Fibroblast of skin of back (primary cell): Measurements from ENCODE around the gene PRKN.

Experiments
- DNase-seq: peaks from one replicate; pipeline ENCODE4 v3.0.0-alpha.2; 2013

PRKN gene

GRCh38 chr6:162220876-162221275 lies 506.7 kb downstream of the PRKN start:
- DNase-seq: no peak

DNA sequence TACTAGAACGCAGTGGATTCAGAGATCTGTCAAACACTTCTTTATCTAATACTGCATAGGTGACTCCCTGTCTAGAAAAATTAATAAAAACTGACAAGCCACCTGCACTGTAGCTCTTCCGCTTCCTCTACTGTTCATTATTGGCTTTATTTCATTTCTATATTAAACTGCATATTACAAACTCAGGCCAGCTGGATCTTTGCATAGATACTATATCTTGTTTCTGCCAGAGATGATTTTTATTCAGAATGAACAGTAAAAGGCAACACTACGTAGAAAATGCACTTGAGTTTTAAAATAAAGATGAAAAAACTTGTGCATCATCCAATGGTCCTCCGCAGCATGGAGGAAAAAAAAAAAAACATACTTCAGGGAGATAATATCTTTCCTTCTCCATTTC lies 508.3 kb downstream of the PRKN start:
- no peak for DNase-seq

- DNase-seq: no peak
These were observed 509.6 kb downstream of the PRKN start for GRCh38 chr6:162217811-162218493.

GRCh38 chr6:162217058-162217457 lies 510.5 kb downstream of the PRKN start:
- no peak for DNase-seq

DNA sequence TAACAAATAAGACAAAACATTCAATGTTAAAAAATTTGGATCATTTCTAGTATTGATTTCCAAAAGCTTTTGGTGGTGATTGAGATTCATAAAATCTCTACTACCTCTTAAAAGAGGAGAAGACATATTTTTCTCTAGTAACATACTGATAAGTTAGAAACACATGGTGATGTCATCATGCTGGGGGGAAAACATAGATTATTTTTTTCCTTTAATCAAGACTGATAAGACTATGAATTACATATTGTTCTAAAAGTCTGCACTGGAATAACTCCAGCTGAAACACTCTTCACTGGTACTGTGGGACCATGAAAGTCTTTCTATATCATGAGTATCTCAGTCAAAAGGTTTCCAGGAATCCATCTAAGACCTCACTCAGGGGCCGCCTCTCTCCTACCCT lies 515.8 kb downstream of the PRKN start:
- no peak for DNase-seq

DNA sequence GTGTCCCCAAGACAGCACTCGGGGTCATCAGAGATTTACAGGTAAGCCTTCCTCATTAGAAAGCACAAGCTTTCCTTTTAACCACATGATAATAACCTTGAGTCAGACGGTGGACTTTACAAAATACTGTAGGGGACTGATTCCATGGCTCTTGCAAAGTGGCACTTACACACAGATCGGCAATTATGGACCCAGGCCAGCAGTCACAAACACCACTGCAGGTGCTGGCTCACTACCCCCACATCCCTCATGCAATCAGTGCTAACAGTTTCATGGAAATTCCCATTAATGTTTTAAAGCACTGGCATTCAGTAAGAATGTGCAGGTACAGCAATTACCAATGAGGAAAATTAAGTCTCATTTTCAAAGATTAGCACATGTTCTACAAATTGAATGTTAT lies 516.5 kb downstream of the PRKN start:
- no peak for DNase-seq

DNA sequence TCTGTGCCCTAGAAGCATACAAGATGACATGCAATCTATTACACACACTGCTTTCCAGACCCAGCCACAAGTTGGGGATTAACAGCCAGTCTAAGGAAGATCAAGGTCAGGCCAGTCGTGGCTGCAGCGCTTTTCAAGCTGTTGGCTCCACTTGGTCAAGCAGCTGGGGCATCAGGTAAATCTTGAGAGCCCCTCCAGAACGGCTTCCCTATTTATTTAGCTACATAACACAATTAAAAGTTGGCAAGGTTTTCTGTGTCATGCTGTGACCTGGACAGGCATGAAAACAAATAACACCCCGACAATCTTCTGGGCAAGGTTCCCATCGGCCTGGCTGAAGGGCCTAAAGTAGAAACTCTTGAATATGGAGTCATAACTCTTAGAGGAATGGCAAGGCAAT lies 524.3 kb downstream of the PRKN start:
- DNase-seq: no peak

GRCh38 chr6:162200945-162201690 lies 526.4 kb downstream of the PRKN start:
- no peak for DNase-seq

GRCh38 chr6:162200041-162200440 lies 527.5 kb downstream of the PRKN start:
- no peak for DNase-seq

GRCh38 chr6:162198925-162199324 lies 528.6 kb downstream of the PRKN start:
- DNase-seq: no peak

GRCh38 chr6:162198076-162198475 lies 529.5 kb downstream of the PRKN start:
- no peak for DNase-seq

- DNase-seq: no peak
These were observed 532.1 kb downstream of the PRKN start for GRCh38 chr6:162195441-162195840.

GRCh38 chr6:162190981-162191380 lies 536.6 kb downstream of the PRKN start:
- DNase-seq: no peak

DNA sequence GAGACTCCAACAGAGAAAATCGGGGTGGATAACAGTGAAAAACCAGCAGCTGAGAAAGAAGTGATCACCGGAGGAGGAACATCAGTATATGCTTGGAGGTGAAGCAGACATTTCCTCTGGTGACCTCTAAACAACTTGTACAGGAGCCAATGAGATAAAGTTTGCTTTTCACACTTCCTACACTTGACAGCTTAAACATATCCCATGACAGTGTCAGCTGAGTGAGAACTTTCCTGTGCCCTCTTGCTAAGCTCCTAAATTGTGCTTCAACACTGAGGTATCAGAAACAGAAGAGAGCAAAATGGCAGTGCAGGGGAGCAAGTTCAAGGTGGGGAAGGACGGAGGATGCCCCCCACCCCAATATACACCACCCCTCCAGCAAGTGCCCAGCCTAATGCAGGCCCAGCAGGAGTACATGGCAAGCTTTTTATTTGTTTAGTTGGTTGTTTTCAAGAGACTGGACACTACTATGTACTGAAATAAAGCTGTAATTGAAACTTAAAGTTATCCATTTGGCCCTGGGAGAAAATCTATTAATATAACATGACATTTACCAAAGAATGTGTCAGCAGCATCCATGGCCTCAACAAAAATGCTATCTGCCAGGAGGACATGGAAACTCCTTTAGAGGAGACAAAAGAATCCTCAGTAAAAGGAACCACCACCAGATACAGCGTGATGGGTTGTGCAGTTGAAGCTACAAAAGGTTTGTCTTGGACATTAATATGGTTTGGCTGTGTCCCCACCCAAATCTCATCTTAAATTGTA lies 540.2 kb downstream of the PRKN start:
- DNase-seq: no peak

GRCh38 chr6:162184465-162184864 lies 543.1 kb downstream of the PRKN start:
- no peak for DNase-seq

GRCh38 chr6:162181741-162182401 lies 545.7 kb downstream of the PRKN start:
- DNase-seq: peak; percentile 3

- DNase-seq: no peak
These were observed 546.5 kb downstream of the PRKN start for GRCh38 chr6:162181111-162181510.

- no peak for DNase-seq
These were observed 548.2 kb downstream of the PRKN start for GRCh38 chr6:162179196-162179951.

DNA sequence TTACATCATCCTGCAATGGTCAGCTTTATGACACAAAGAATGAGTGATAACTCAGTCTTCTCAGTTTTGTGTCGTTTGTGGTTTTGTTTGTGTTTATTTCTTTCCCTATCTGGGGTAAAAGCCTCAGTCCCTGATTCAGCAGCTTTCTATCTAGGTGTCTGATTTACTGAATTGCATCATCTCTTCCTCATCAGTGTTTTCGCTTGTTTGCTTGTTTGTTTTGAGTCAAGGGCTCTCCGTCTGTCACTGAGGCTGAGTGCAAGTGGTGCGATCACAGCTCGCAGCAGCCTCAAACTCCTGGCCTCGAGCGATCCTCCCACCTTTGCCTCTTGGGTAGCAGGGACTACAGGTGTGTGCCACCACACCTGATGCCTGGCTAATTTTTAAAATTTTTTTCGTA lies 548.9 kb downstream of the PRKN start:
- DNase-seq: no peak

DNA sequence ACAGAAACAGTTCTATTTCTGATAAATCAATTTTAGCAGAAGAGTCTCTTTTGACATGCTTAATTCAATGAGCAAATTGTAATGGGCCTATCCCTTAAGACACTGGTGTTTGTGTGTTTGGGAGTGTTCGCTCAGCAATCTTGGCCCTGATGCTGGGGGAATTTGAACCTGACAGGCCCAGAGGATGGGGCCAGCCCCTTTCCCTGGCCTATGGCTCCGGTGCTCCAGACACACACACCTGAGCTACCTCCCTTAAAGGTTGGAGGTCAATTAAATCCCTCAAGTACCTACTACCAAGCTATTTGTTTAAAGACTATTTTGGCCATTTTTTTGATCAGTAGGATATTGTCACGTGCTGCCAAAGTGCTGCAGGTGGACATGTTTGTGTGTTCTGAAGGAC lies 549.3 kb downstream of the PRKN start:
- DNase-seq: no peak

DNA sequence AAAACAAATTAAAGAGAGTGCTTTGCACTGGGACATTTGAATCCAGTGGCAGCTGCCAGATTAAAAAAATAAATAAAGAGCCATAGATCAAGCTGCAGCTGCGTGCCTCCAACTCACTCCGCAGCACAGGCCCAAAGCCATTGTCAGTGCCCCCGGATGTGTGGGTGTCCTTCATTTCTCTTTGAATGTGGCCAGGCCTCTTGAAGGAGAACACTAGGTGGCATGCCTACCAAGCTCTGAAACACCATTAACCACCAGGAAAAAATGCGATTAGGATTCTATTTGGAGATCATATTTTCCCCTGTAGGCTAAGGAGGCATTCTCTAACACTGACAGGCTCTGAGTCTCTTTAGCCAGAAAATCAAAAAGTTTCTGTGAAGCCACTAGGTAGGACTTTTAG lies 549.8 kb downstream of the PRKN start:
- DNase-seq: peak; percentile 16

GRCh38 chr6:162173466-162173865 lies 554.1 kb downstream of the PRKN start:
- DNase-seq: no peak
